HEK293 (cell line): ENCODE data around the gene ATF6B.
"Not testable (repeated sequence)": the region's sequence is repeated elsewhere in the genome, so short reads cannot be mapped to it uniquely, and the experiment has no call there.

Experiments
- CTCF ChIA-PET: fragments of 350-600 bp; formaldehyde crosslinking; extraction: SDS; loops from one replicate; lab custom pipeline; 2021; ENCODE audit warnings: antibody characterized with exemption; lab: Yijun Ruan, JAX
- POLR2A ChIA-PET: fragments of 300-600 bp; formaldehyde crosslinking; extraction: SDS; loops from one replicate; lab custom pipeline; 2020; ENCODE audit warnings: antibody characterized with exemption, inconsistent platforms; lab: Yijun Ruan, JAX
- H3K27ac ChIP-seq: fragments of 200-500 bp; sonication (Bioruptor generic); 2 replicates; pipeline ENCODE4 v1.5.1; 2014; ENCODE audit warnings: low read depth, low read length, control low read depth, inconsistent platforms; ENCODE audit errors: extremely low read depth
- H3K36me3 ChIP-seq, 2 experiments: fragments of 200-500 bp in 1 of 2; sonication (Bioruptor generic) in 1 of 2; 1 replicate in 1 of 2; 2 replicates in 1 of 2; pipeline ENCODE4 v1.5.1; 2014 to 2017; ENCODE audit warnings: inconsistent platforms in 2 of 2, low read length in 2 of 2; ENCODE audit not compliant: control insufficient read depth in 2 of 2, insufficient read depth in 1 of 2
- H3K4me1 ChIP-seq: fragments of 200-500 bp; sonication (Bioruptor generic); 2 replicates; pipeline ENCODE4 v1.5.1; 2014; ENCODE audit warnings: mild to moderate bottlenecking, low read length, inconsistent platforms; ENCODE audit not compliant: control insufficient read depth, insufficient read depth
- H3K4me3 ChIP-seq: 2 replicates; pipeline ENCODE4 v1.5.1; 2011; ENCODE audit warnings: low read depth, mild to moderate bottlenecking, control low read depth, low read length, moderate library complexity
- H3K9me3 ChIP-seq: fragments of 200-500 bp; sonication (Bioruptor generic); 2 replicates; pipeline ENCODE4 v1.5.1; 2014; ENCODE audit warnings: low read depth, low read length, inconsistent platforms; ENCODE audit not compliant: control insufficient read depth, insufficient read depth
- BCL11B ChIP-seq: fragments of 450-650 bp; formaldehyde crosslinking; IDR thresholded peaks from 2 replicates; pipeline ENCODE4 v1.5.1; 2016; ENCODE audit warnings: low read depth, missing biosample characterization, missing genetic modification characterization
- SP3 ChIP-seq: fragments of 450-650 bp; formaldehyde crosslinking; IDR thresholded peaks from 2 replicates; pipeline ENCODE4 v1.5.1; 2016; ENCODE audit warnings: missing biosample characterization, missing genetic modification characterization
- ZFHX2 ChIP-seq: fragments of 450-650 bp; formaldehyde crosslinking; conservative IDR thresholded peaks from 2 replicates; pipeline ENCODE4 v1.5.1; 2016; ENCODE audit warnings: missing biosample characterization, missing genetic modification characterization
- ZFP3 ChIP-seq: fragments of 450-650 bp; formaldehyde crosslinking; IDR thresholded peaks from 2 replicates; pipeline ENCODE4 v1.5.1; 2016; ENCODE audit warnings: low read depth, missing biosample characterization, missing genetic modification characterization
- ZIC2 ChIP-seq: fragments of 450-650 bp; formaldehyde crosslinking; IDR thresholded peaks from 2 replicates; pipeline ENCODE4 v1.5.1; 2016; ENCODE audit warnings: missing biosample characterization, missing genetic modification characterization
- ZNF114 ChIP-seq: fragments of 450-650 bp; formaldehyde crosslinking; IDR thresholded peaks from 2 replicates; pipeline ENCODE4 v1.5.0; 2017; ENCODE audit warnings: missing biosample characterization, missing genetic modification characterization
- ZNF146 ChIP-seq: fragments of 450-650 bp; formaldehyde crosslinking; IDR thresholded peaks from 2 replicates; pipeline ENCODE4 v1.5.1; 2016; ENCODE audit warnings: missing biosample characterization, missing genetic modification characterization
- ZNF174 ChIP-seq: fragments of 450-650 bp; formaldehyde crosslinking; IDR thresholded peaks from 2 replicates; pipeline ENCODE4 v1.5.0; 2017; ENCODE audit warnings: missing biosample characterization, mild to moderate bottlenecking, missing genetic modification characterization
- ZNF23 ChIP-seq: fragments of 450-650 bp; formaldehyde crosslinking; IDR thresholded peaks from 2 replicates; pipeline ENCODE4 v1.5.1; 2016; ENCODE audit warnings: missing biosample characterization, missing genetic modification characterization, borderline replicate concordance
- ZNF239 ChIP-seq: fragments of 450-650 bp; formaldehyde crosslinking; IDR thresholded peaks from 2 replicates; pipeline ENCODE4 v1.5.1; 2016; ENCODE audit warnings: missing biosample characterization, missing genetic modification characterization
- ZNF324 ChIP-seq: fragments of 450-650 bp; formaldehyde crosslinking; IDR thresholded peaks from 2 replicates; pipeline ENCODE4 v1.5.1; 2016; ENCODE audit warnings: missing biosample characterization, missing genetic modification characterization
- ZNF473 ChIP-seq: fragments of 450-650 bp; formaldehyde crosslinking; IDR thresholded peaks from 2 replicates; pipeline ENCODE4 v1.5.1; 2017; ENCODE audit warnings: missing biosample characterization, missing genetic modification characterization
- ZNF529 ChIP-seq: fragments of 450-650 bp; formaldehyde crosslinking; IDR thresholded peaks from 2 replicates; pipeline ENCODE4 v1.5.1; 2017; ENCODE audit warnings: missing genetic modification characterization, missing biosample characterization; ENCODE audit not compliant: insufficient replicate concordance
- ZNF626 ChIP-seq: fragments of 450-650 bp; sonication (Bioruptor Pico); formaldehyde crosslinking; IDR thresholded peaks from 2 replicates; pipeline ENCODE4 v1.5.1; 2018; ENCODE audit warnings: missing biosample characterization, missing genetic modification characterization, inconsistent platforms
- ZNF629 ChIP-seq: fragments of 450-650 bp; formaldehyde crosslinking; IDR thresholded peaks from 2 replicates; pipeline ENCODE4 v1.5.1; 2017; ENCODE audit warnings: missing biosample characterization, missing genetic modification characterization
- ZNF670 ChIP-seq: fragments of 450-650 bp; formaldehyde crosslinking; IDR thresholded peaks from 2 replicates; pipeline ENCODE4 v1.5.1; 2016; ENCODE audit warnings: missing biosample characterization, missing genetic modification characterization, low read depth
- ZNF701 ChIP-seq: fragments of 450-650 bp; formaldehyde crosslinking; IDR thresholded peaks from 2 replicates; pipeline ENCODE4 v1.5.1; 2016; ENCODE audit warnings: missing biosample characterization, missing genetic modification characterization
- ZNF792 ChIP-seq: fragments of 450-650 bp; formaldehyde crosslinking; IDR thresholded peaks from 2 replicates; pipeline ENCODE4 v1.5.1; 2016; ENCODE audit warnings: missing biosample characterization, missing genetic modification characterization
- ZNF830 ChIP-seq: fragments of 450-650 bp; IDR thresholded peaks from 2 replicates; pipeline ENCODE4 v1.5.0; 2018; ENCODE audit warnings: missing biosample characterization, missing genetic modification characterization, low read depth, mild to moderate bottlenecking, moderate library complexity
- TF ChIP-seq, protein P1 (sequence below): fragments of 450-650 bp; formaldehyde crosslinking; IDR thresholded peaks from 2 replicates; pipeline ENCODE4 v1.5.1; 2016; ENCODE audit warnings: missing biosample characterization, missing genetic modification characterization
- TF ChIP-seq, protein P2 (sequence below): fragments of 450-650 bp; formaldehyde crosslinking; IDR thresholded peaks from 2 replicates; pipeline ENCODE4 v1.5.1; 2016; ENCODE audit warnings: missing biosample characterization, missing genetic modification characterization
- TF ChIP-seq, protein P3 (sequence below): fragments of 450-650 bp; formaldehyde crosslinking; IDR thresholded peaks from 2 replicates; pipeline ENCODE4 v1.5.1; 2016; ENCODE audit warnings: missing biosample characterization, missing genetic modification characterization

The ATF6B gene

DNA sequence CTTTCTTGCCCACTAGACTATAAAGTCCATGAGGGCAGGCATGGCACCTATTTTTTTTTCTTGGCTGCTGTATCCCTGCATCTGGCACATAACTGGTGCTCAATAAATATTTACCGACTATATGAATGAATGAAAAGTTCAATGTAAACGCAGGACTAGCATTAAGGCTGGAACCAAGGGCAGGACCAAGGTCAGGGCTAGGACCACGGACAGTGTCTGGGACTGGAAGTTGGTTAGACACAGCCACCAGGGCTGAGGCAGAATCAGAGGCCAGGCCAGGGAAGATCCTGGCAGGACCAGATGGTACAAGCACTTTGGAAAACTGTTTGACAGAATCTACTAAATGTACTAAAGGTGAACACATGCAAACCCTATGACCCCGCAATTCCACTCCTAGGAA lies 22.6 kb downstream of the ATF6B start:
- Histone ChIP-seq H3K9me3 (no peaks in the 10 kb centered on the region), H3K27ac (no peak overlapping the region), H3K4me3 (no peak overlapping the region), H3K36me3 (no peaks in the 10 kb centered on the region), H3K4me1 (peaks cover 9% of the 10 kb centered on the region; the same call in 1 of the 2 replicates)
- CTCF ChIA-PET: interaction anchor here (0.7 to 5.9 kb wide), 3 partner anchors 12 to 58 kb away, joined by 3 to 45 read pairs (median 5); no protein-coding TSS in a partner anchor
- TF ChIP-seq, protein P1, sequence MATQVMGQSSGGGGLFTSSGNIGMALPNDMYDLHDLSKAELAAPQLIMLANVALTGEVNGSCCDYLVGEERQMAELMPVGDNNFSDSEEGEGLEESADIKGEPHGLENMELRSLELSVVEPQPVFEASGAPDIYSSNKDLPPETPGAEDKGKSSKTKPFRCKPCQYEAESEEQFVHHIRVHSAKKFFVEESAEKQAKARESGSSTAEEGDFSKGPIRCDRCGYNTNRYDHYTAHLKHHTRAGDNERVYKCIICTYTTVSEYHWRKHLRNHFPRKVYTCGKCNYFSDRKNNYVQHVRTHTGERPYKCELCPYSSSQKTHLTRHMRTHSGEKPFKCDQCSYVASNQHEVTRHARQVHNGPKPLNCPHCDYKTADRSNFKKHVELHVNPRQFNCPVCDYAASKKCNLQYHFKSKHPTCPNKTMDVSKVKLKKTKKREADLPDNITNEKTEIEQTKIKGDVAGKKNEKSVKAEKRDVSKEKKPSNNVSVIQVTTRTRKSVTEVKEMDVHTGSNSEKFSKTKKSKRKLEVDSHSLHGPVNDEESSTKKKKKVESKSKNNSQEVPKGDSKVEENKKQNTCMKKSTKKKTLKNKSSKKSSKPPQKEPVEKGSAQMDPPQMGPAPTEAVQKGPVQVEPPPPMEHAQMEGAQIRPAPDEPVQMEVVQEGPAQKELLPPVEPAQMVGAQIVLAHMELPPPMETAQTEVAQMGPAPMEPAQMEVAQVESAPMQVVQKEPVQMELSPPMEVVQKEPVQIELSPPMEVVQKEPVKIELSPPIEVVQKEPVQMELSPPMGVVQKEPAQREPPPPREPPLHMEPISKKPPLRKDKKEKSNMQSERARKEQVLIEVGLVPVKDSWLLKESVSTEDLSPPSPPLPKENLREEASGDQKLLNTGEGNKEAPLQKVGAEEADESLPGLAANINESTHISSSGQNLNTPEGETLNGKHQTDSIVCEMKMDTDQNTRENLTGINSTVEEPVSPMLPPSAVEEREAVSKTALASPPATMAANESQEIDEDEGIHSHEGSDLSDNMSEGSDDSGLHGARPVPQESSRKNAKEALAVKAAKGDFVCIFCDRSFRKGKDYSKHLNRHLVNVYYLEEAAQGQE: peak; percentile 99
- TF ChIP-seq SP3 (no peak), ZNF629 (tag by site-specific recombination) (no peak), ZNF626 (no peak), ZNF23 (tag by site-specific recombination) (no peak)
- TF ChIP-seq, all 188 proteins: peak for 1
- POLR2A ChIA-PET: no interaction called here

- no peaks in the 10 kb centered on the region for H3K9me3 ChIP-seq
- H3K4me3 ChIP-seq: no peak overlapping the region
- H3K4me1 ChIP-seq: no peaks in the 10 kb centered on the region
- H3K36me3 ChIP-seq: no peaks in the 10 kb centered on the region
- POLR2A ChIA-PET: interaction anchor here (0.8 kb wide), 1 partner anchor 26 kb away, joined by 3 read pairs; the partner anchor contains the start of gene ATF6B
- TF ChIP-seq ZFP3 (tag by site-specific recombination) (no peak), ZNF146 (peak; percentile 85)
- TF ChIP-seq, all 188 proteins: peak for 1
- no peak overlapping the region for H3K27ac ChIP-seq
- CTCF ChIA-PET: interaction anchor here (1.1 to 3.2 kb wide), 3 partner anchors 11 to 54 kb away, joined by 3 to 13 read pairs (median 8); no protein-coding TSS in a partner anchor
Observed at GRCh38 chr6:32102255-32102654, 25.8 kb downstream of the ATF6B start.

- not testable (repeated sequence) for H3K36me3 ChIP-seq, H3K27ac ChIP-seq, H3K9me3 ChIP-seq, H3K4me3 ChIP-seq, H3K4me1 ChIP-seq
- POLR2A ChIA-PET: interaction anchor here (0.7 to 1.1 kb wide), 3 partner anchors 9 to 95 kb away, joined by 3 to 8 read pairs (median 4); partner anchors contain the start of gene TNXB
- CTCF ChIA-PET: interaction anchor here (0.6 to 1.8 kb wide), 3 partner anchors 18 to 52 kb away, joined by 3 to 12 read pairs (median 3); no protein-coding TSS in a partner anchor
Observed at GRCh38 chr6:32100251-32100650, 27.8 kb downstream of the ATF6B start.

DNA sequence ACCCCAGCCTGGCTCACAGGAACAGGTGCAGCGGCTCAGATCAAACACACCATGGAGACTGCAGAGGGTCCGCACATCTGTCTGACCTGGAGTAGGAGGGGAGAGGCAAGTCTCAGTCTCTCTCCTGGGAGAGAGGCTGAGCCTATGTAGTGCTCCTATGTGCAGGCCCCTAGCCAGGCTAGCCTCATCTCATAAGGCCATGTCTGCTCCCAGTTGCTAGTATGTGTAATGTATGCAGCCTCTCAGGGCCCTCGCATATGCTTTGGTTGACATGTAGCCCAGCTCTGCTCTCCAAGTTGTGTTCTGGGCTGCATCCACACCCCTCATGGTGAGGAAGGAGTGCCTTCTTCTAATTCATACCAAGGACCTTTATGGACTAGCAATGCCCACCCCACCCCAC lies 30.7 kb downstream of the ATF6B start:
- CTCF ChIA-PET: interaction anchor here (0.6 to 3.9 kb wide), 6 partner anchors 14 to 49 kb away, joined by 3 to 16 read pairs (median 4); no protein-coding TSS in a partner anchor
- POLR2A ChIA-PET: no interaction called here
- no peak overlapping the region for H3K4me3 ChIP-seq
- TF ChIP-seq ZNF792 (tag by site-specific recombination) (no peak), ZNF114 (tag by site-specific recombination) (no peak), ZNF239 (tag by site-specific recombination) (no peak), ZFHX2 (tag by site-specific recombination) (no peak), ZNF701 (tag by site-specific recombination) (no peak), ZNF324 (tag by site-specific recombination) (no peak), ZNF830 (tag by site-specific recombination) (no peak), ZNF670 (tag by site-specific recombination) (no peak), ZNF473 (tag by site-specific recombination) (no peak), BCL11B (tag by site-specific recombination) (no peak), ZNF174 (no peak), ZIC2 (tag by site-specific recombination) (no peak), ZNF529 (tag by site-specific recombination) (no peak)
- TF ChIP-seq, protein P2, sequence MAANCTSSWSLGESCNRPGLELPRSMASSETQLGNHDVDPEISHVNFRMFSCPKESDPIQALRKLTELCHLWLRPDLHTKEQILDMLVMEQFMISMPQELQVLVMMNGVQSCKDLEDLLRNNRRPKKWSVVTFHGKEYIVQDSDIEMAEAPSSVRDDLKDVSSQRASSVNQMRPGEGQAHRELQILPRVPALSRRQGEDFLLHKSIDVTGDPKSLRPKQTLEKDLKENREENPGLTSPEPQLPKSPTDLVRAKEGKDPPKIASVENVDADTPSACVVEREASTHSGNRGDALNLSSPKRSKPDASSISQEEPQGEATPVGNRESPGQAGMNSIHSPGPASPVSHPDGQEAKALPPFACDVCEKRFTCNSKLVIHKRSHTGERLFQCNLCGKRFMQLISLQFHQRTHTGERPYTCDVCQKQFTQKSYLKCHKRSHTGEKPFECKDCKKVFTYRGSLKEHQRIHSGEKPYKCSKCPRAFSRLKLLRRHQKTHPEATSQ (tag by site-specific recombination): no peak
- TF ChIP-seq, protein P3, sequence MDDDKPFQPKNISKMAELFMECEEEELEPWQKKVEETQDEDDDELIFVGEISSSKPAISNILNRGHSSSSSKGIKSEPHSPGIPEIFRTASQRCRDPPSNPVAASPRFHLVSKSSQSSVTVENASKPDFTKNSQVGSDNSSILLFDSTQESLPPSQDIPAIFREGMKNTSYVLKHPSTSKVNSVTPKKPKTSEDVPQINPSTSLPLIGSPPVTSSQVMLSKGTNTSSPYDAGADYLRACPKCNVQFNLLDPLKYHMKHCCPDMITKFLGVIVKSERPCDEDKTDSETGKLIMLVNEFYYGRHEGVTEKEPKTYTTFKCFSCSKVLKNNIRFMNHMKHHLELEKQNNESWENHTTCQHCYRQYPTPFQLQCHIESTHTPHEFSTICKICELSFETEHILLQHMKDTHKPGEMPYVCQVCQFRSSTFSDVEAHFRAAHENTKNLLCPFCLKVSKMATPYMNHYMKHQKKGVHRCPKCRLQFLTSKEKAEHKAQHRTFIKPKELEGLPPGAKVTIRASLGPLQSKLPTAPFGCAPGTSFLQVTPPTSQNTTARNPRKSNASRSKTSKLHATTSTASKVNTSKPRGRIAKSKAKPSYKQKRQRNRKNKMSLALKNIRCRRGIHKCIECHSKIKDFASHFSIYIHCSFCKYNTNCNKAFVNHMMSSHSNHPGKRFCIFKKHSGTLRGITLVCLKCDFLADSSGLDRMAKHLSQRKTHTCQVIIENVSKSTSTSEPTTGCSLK (tag by site-specific recombination): no peak

More for the DNA sequence above, 30.7 kb downstream of the ATF6B start:
- H3K4me1 ChIP-seq: peaks cover 11% of the 10 kb centered on the region
- H3K36me3 ChIP-seq: no peaks in the 10 kb centered on the region
- H3K27ac ChIP-seq: no peak overlapping the region
- no peaks in the 10 kb centered on the region for H3K9me3 ChIP-seq
